HG03457 (cell line): Measurements from ENCODE around the gene PPIP5K1.
"Not testable (repeated sequence)": the region's sequence is repeated elsewhere in the genome, so short reads cannot be mapped to it uniquely, and the experiment has no call there.

Experiments
- ATAC-seq: cut with Tn5 transposase; IDR thresholded peaks from one replicate; pipeline ENCODE4 v1.9.1; 2021; ENCODE audit warnings: moderate number of reproducible peaks; ENCODE audit not compliant: unreplicated experiment

Gene PPIP5K1

GRCh38 chr15:43547539-43547938 lies 42.5 kb downstream of the PPIP5K1 start:
- no peak for ATAC-seq

- no peak for ATAC-seq
Measured at GRCh38 chr15:43545426-43545825, 44.6 kb downstream of the PPIP5K1 start.

GRCh38 chr15:43544266-43544665 lies 45.7 kb downstream of the PPIP5K1 start:
- ATAC-seq = no peak

GRCh38 chr15:43541785-43542184 lies 48.2 kb downstream of the PPIP5K1 start:
- no peak for ATAC-seq

- ATAC-seq = no peak
Measured at GRCh38 chr15:43538091-43538490, 51.9 kb downstream of the PPIP5K1 start.

GRCh38 chr15:43534897-43535296 lies 55.1 kb downstream of the PPIP5K1 start:
- ATAC-seq = no peak

- ATAC-seq = not testable (repeated sequence)
Measured at GRCh38 chr15:43532826-43533225, 57.2 kb downstream of the PPIP5K1 start.

- no peak for ATAC-seq
Measured at GRCh38 chr15:43531018-43531670, 58.9 kb downstream of the PPIP5K1 start.

- ATAC-seq = no peak
Measured at GRCh38 chr15:43529587-43530345, 60.2 kb downstream of the PPIP5K1 start.

- no peak for ATAC-seq
Measured at GRCh38 chr15:43529141-43529540, 60.9 kb downstream of the PPIP5K1 start.

- ATAC-seq = no peak
Measured at GRCh38 chr15:43528542-43529007, 61.4 kb downstream of the PPIP5K1 start.

GRCh38 chr15:43527802-43528541 lies 62.0 kb downstream of the PPIP5K1 start:
- no peak for ATAC-seq

GRCh38 chr15:43527016-43527801 lies 62.8 kb downstream of the PPIP5K1 start:
- ATAC-seq = no peak

- no peak for ATAC-seq
Measured at GRCh38 chr15:43526261-43526930, 63.6 kb downstream of the PPIP5K1 start.

- ATAC-seq = no peak
Measured at GRCh38 chr15:43525131-43525530, 64.9 kb downstream of the PPIP5K1 start.

- no peak for ATAC-seq
Measured at GRCh38 chr15:43524254-43524845, 65.7 kb downstream of the PPIP5K1 start.

GRCh38 chr15:43523646-43524045 lies 66.4 kb downstream of the PPIP5K1 start:
- no peak for ATAC-seq

- no peak for ATAC-seq
Measured at GRCh38 chr15:43522247-43522646, 67.8 kb downstream of the PPIP5K1 start.

- no peak for ATAC-seq
Measured at GRCh38 chr15:43521419-43521818, 68.6 kb downstream of the PPIP5K1 start.

- no peak for ATAC-seq
Measured at GRCh38 chr15:43520138-43520537, 69.9 kb downstream of the PPIP5K1 start.
